CD8-positive, alpha-beta memory T cell (primary cell): Measurements from ENCODE around the gene GNAT2. TPM values are rescaled to one million over a fixed set of nuclear protein-coding genes. Genes with fewer than 3 reads are reported as not detected.

Experiments used
- CTCF ChIA-PET: fragments of 350-600 bp; sonication (Branson Sonifier 250); formaldehyde crosslinking; loops from one replicate; lab custom pipeline; 2021; ENCODE audit warnings: antibody characterized with exemption; lab: Charles Lee
- POLR2A ChIA-PET: fragments of 350-600 bp; sonication (Branson Sonifier 250); formaldehyde crosslinking; loops from one replicate; lab custom pipeline; 2021; ENCODE audit warnings: antibody characterized with exemption; lab: Charles Lee
- DNase-seq, 5 donors: peaks; one replicate each; pipeline versions ENCODE4 v3.0.0 to v3.0.0-alpha.2; 2020 to 2022; ENCODE audit warnings: mixed read lengths in 1 of 5
- H3K27ac ChIP-seq: one replicate; pipeline ENCODE4 v1.7.0; 2013; ENCODE audit warnings: low read depth, mild to moderate bottlenecking, low read length, moderate library complexity
- H3K27me3 ChIP-seq: 2 replicates; pipeline ENCODE4 v1.7.0; 2013; ENCODE audit warnings: low read length, mild to moderate bottlenecking; ENCODE audit not compliant: insufficient read depth, poor library complexity, severe bottlenecking
- H3K36me3 ChIP-seq: 2 replicates; pipeline ENCODE4 v1.7.0; 2013; ENCODE audit warnings: mild to moderate bottlenecking, low read length, moderate library complexity; ENCODE audit not compliant: insufficient read depth
- H3K4me1 ChIP-seq: 2 replicates; pipeline ENCODE4 v1.7.0; 2013; ENCODE audit warnings: mild to moderate bottlenecking, low read length, moderate library complexity; ENCODE audit not compliant: insufficient read depth
- H3K4me3 ChIP-seq: 2 replicates; pipeline ENCODE4 v1.7.0; 2013; ENCODE audit warnings: mild to moderate bottlenecking, low read length
- H3K9me3 ChIP-seq: 2 replicates; pipeline ENCODE4 v1.7.0; 2013; ENCODE audit warnings: mild to moderate bottlenecking, low read length
- H3K27ac Mint-ChIP-seq, 8 donors: one replicate each; pipeline ENCODE4 v1.8.0; 2020 to 2021; ENCODE audit warnings: mixed read lengths in 8 of 8, mild to moderate bottlenecking in 6 of 8, inconsistent platforms in 3 of 8, moderate library complexity in 3 of 8
- H3K27me3 Mint-ChIP-seq, 2 donors: one replicate each; pipeline ENCODE4 v1.8.0; 2020 to 2021; ENCODE audit warnings: mixed read lengths in 2 of 2, mild to moderate bottlenecking in 1 of 2, moderate library complexity in 1 of 2
- H3K36me3 Mint-ChIP-seq, 3 donors: one replicate each; pipeline ENCODE4 v1.8.0; 2020 to 2021; ENCODE audit warnings: mixed read lengths in 3 of 3, inconsistent platforms in 1 of 3, mild to moderate bottlenecking in 1 of 3
- H3K4me1 Mint-ChIP-seq, 3 donors: one replicate each; pipeline ENCODE4 v1.8.0; 2020 to 2021; ENCODE audit warnings: mixed read lengths in 3 of 3, inconsistent platforms in 1 of 3, mild to moderate bottlenecking in 1 of 3
- H3K4me3 Mint-ChIP-seq, 7 donors: one replicate each; pipeline ENCODE4 v1.8.0; 2020 to 2021; ENCODE audit warnings: mixed read lengths in 7 of 7, mild to moderate bottlenecking in 6 of 7, moderate library complexity in 4 of 7, inconsistent platforms in 2 of 7
- H3K9me3 Mint-ChIP-seq, 5 donors: one replicate each; pipeline ENCODE4 v1.8.0; 2020 to 2022; ENCODE audit warnings: mixed read lengths in 5 of 5, mild to moderate bottlenecking in 3 of 5, moderate library complexity in 2 of 5, inconsistent platforms in 1 of 5
- polyA plus RNA-seq: library from polyadenylated mRNA; unstranded; fragments of 300-500 nt; fragmentation: Illumina TruSeq; gene quantifications from one replicate; pipeline ENCODE4 v1.2.3, GENCODE V29; 2021
- total RNA-seq, 2 experiments: library from RNA; stranded (reverse); gene quantifications; one replicate each; pipeline ENCODE4 v1.2.3, GENCODE V29; 2021

The GNAT2 gene
- total and polyA plus RNA-seq, 3 experiments from 2014 or later: 0.53 to 1.5 TPM; not detected in 1

DNA sequence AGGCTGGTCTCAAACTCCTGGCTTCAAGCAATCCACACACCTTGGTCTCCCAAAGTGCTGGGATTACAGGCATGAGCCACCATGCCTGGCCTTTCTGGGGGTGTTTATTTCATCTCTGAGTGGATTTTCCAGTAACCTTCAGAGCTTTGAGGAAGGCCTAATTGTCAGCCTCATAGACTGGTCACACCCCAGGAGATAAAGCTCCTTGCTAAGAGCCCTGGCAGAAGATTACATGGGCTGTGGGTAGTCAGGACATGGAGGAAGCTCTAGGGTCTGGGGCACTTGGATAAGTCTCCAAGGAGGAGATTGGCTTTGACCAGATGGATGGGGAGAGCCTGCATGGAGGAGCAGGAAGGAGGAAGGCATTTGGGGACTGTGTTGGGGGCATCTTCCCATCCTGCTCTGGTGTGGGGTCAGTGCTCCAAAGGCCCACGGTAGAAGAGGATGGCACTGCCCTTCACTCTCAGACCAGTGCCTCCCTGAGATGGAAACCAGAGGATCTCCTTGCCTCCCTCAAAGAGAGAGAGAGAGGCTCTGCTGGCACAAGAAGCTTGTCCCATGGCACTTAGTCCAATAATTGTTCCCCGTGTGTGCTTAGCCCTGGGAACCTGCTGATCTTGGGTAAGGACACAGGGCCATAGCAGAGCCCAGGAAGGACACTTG is 21.8 kb upstream of the GNAT2 start:
- Mint-ChIP-seq H3K4me1 (peaks cover 4 to 12% (median 7%) of the 10 kb centered on the region in 3 donors), H3K4me3 (no peak overlapping the region), H3K36me3 (no peaks in the 10 kb centered on the region), H3K27ac (peak overlapping the region in 1 of 8 donors; percentile 36), H3K27me3 (peaks cover 3 to 6% of the 10 kb centered on the region in 2 donors), H3K9me3 (no peaks in the 10 kb centered on the region)
- H3K4me1 ChIP-seq: peaks cover 4% of the 10 kb centered on the region
- no peaks in the 10 kb centered on the region for H3K27me3 ChIP-seq
- H3K4me3 ChIP-seq: no peak overlapping the region
- no peaks in the 10 kb centered on the region for H3K9me3 ChIP-seq
- ChIA-PET CTCF (interaction anchor here (0.9 to 7.6 kb wide), 18 partner anchors 10 to 342 kb away, joined by 3 to 117 read pairs (median 8); partner anchors contain the start of genes AHCYL1, AMPD2, GNAI3 and GNAT2), POLR2A (interaction anchor here (0.5 to 1.8 kb wide), 3 partner anchors 92 to 214 kb away, joined by 3 to 10 read pairs (median 4); no protein-coding TSS in a partner anchor)
- H3K36me3 ChIP-seq: no peaks in the 10 kb centered on the region
- H3K27ac ChIP-seq: no peak overlapping the region
- DNase-seq: no peak

DNA sequence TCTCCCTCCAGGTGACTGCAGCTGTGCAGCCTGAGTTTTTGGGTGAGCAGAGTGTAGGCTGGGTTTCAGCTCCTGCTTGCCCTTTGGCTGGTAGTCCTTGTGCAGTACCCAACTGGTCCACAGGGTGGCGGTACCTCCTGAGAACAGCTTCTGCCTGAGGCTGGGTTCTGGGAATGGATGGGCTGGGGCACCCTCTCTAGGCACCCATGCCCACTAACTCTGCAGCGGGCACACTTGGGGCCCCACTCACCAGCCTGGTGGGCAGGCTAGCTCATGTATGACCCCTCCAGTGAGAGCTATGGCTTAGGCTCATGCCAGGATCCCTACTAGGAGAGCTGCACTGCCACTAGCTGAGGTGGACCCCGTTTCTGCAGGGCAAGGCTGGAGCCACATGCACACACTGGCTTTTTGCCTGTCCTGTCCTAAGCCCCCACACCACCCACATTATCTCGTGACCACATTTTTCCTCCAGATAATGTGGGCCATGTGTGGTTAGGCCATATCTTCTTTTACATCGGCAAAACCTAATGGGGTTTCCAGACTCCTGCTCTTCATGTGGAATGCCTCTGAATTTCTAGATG is 21.0 kb upstream of the GNAT2 start:
- peaks cover 4% of the 10 kb centered on the region for H3K4me1 ChIP-seq
- peak; percentile 70 to 89 (median 82) for DNase-seq
- CTCF ChIA-PET: interaction anchor here (0.6 to 7.6 kb wide), 37 partner anchors 9 to 465 kb away, joined by 3 to 117 read pairs (median 5); partner anchors contain the start of genes AHCYL1, AMIGO1, AMPD2 and GNAI3
- Mint-ChIP-seq H3K36me3 (no peaks in the 10 kb centered on the region), H3K9me3 (no peaks in the 10 kb centered on the region), H3K27me3 (peaks cover 3 to 6% of the 10 kb centered on the region in 2 donors), H3K4me3 (no peak overlapping the region), H3K4me1 (peaks cover 4 to 12% (median 7%) of the 10 kb centered on the region in 3 donors), H3K27ac (peak overlapping the region in 2 of 8 donors; percentile 3 to 42)
- POLR2A ChIA-PET: interaction anchor here (0.5 to 1.8 kb wide), 5 partner anchors 91 to 213 kb away, joined by 3 to 10 read pairs (median 6); partner anchors contain the start of gene GNAI3
- H3K27me3 ChIP-seq: no peaks in the 10 kb centered on the region
- no peak overlapping the region for H3K4me3 ChIP-seq
- no peak overlapping the region for H3K27ac ChIP-seq
- H3K9me3 ChIP-seq: no peaks in the 10 kb centered on the region
- no peaks in the 10 kb centered on the region for H3K36me3 ChIP-seq

DNA sequence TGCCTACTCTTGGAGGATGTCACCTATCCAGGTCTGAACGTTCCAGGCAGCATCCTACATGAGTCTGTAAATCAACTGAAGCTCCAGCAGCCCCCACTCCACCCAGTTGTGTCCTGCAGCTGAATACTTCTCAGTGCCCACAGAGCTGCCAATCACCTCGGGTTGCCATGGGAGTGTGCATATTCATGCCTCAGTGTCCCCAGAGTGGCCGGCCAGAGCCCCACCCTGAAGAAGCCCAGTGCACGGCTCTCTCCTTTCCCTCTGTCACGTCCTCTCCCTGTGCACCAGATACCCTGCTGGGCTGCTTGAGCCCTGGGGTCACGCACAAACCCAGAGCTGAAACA is 20.4 kb upstream of the GNAT2 start:
- H3K4me1 Mint-ChIP-seq: peaks cover 6 to 13% (median 9%) of the 10 kb centered on the region in 3 donors
- peaks cover 3 to 6% of the 10 kb centered on the region in 2 donors for H3K27me3 Mint-ChIP-seq
- POLR2A ChIA-PET: interaction anchor here (0.8 to 1.8 kb wide), 5 partner anchors 20 to 134 kb away, joined by 3 to 6 read pairs (median 4); partner anchors contain the start of gene GNAI3
- H3K27me3 ChIP-seq: no peaks in the 10 kb centered on the region
- peak in 1 of 5 donors; percentile 39 for DNase-seq
- H3K9me3 Mint-ChIP-seq: no peaks in the 10 kb centered on the region
- CTCF ChIA-PET: interaction anchor here (0.6 to 7.6 kb wide), 40 partner anchors 9 to 466 kb away, joined by 3 to 117 read pairs (median 5); partner anchors contain the start of genes AHCYL1, AMIGO1, AMPD2 and GNAI3
- H3K36me3 Mint-ChIP-seq: no peaks in the 10 kb centered on the region
- H3K9me3 ChIP-seq: no peaks in the 10 kb centered on the region
- H3K27ac ChIP-seq: no peak overlapping the region
- peak overlapping the region in 1 of 8 donors; percentile 42 for H3K27ac Mint-ChIP-seq
- H3K4me1 ChIP-seq: peaks cover 8% of the 10 kb centered on the region
- no peak overlapping the region for H3K4me3 Mint-ChIP-seq
- H3K4me3 ChIP-seq: no peak overlapping the region
- H3K36me3 ChIP-seq: no peaks in the 10 kb centered on the region

DNA sequence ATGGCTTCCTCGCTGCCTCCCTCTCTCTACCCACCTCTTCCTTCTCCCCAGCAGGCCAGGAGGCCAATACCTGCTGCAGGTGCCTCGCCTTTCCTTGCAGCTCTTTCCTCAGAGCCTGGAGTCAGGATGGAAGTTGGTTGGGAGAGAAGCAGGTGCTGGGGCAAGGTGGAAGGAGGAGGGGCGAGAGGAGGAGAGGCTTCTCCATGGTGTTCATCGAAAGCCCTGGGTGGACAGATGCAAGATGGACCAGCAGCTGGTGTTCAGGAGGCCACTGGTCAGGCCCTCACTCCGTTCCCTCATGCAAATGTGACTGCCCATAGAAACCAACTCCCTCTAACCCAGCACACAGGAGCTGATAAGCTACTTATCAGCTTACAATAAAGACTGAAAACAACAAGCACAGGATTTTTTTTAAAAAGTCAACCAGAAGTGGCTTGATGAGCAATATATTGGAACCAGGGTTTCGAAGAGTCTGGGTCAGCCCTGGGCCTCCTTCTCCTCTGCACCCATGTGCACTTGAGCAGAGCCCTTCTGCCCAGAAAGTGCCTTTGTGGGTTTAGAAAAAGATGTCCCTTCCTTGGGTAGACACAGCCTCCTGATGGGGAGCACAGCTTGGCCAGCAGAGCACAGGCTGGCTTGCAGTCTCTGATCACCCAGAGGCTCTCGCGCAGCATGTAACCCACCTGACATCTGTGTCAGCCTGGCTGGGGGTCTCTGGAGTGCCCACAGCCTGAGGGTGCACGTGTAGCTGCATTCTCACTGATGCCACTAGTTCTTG is 19.8 kb upstream of the GNAT2 start:
- DNase-seq: no peak
- Histone ChIP-seq H3K4me3 (no peak overlapping the region), H3K36me3 (no peaks in the 10 kb centered on the region), H3K27me3 (no peaks in the 10 kb centered on the region), H3K27ac (no peak overlapping the region), H3K9me3 (no peaks in the 10 kb centered on the region), H3K4me1 (peaks cover 13% of the 10 kb centered on the region)
- Mint-ChIP-seq H3K9me3 (no peaks in the 10 kb centered on the region), H3K27me3 (peaks cover 3 to 6% of the 10 kb centered on the region in 2 donors), H3K4me3 (no peak overlapping the region), H3K27ac (no peak overlapping the region), H3K4me1 (peaks cover 10 to 19% (median 15%) of the 10 kb centered on the region in 3 donors), H3K36me3 (no peaks in the 10 kb centered on the region)
- POLR2A ChIA-PET: interaction anchor here (0.8 to 1.8 kb wide), 3 partner anchors 19 to 91 kb away, joined by 4 to 6 read pairs (median 4); partner anchors contain the start of gene GNAI3
- CTCF ChIA-PET: interaction anchor here (0.6 to 7.6 kb wide), 38 partner anchors 8 to 699 kb away, joined by 3 to 117 read pairs (median 5); partner anchors contain the start of genes AHCYL1, AMIGO1, AMPD2 and GNAI3

DNA sequence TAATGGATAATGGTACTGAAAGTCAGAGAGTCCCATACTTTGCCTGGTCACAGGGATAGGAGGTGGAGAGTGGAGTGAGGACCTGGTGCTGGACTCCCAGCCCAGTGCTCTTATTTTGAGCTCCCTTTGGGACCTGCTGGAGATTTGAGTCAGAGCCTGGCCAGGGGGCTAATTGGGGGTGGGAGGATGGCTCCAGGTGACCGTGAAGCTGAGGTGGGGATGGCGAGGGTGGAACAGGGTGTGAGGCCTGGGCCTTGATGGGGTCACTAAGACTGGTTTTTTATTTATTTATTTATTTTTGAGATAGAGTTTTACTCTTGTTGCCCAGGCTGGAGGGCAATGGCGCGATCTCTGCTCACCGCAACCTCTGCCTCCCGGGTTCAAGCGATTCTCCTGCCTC is 18.0 kb upstream of the GNAT2 start:
- no peak overlapping the region for H3K27ac ChIP-seq
- H3K27me3 ChIP-seq: no peaks in the 10 kb centered on the region
- H3K36me3 Mint-ChIP-seq: peaks cover 0 to 3% (median 0%) of the 10 kb centered on the region in 3 donors
- ChIA-PET POLR2A (no interaction called here), CTCF (interaction anchor here (0.7 to 7.6 kb wide), 11 partner anchors 11 to 392 kb away, joined by 3 to 90 read pairs (median 4); partner anchors contain the start of genes AHCYL1 and GNAI3)
- peaks cover 10 to 16% (median 12%) of the 10 kb centered on the region in 3 donors for H3K4me1 Mint-ChIP-seq
- peaks cover 9% of the 10 kb centered on the region for H3K4me1 ChIP-seq
- H3K27me3 Mint-ChIP-seq: peaks cover 3 to 6% of the 10 kb centered on the region in 2 donors
- no peaks in the 10 kb centered on the region for H3K9me3 ChIP-seq
- H3K27ac Mint-ChIP-seq: no peak overlapping the region
- DNase-seq: no peak
- H3K36me3 ChIP-seq: no peaks in the 10 kb centered on the region
- no peaks in the 10 kb centered on the region for H3K9me3 Mint-ChIP-seq
- H3K4me3 ChIP-seq: no peak overlapping the region
- no peak overlapping the region for H3K4me3 Mint-ChIP-seq

DNA sequence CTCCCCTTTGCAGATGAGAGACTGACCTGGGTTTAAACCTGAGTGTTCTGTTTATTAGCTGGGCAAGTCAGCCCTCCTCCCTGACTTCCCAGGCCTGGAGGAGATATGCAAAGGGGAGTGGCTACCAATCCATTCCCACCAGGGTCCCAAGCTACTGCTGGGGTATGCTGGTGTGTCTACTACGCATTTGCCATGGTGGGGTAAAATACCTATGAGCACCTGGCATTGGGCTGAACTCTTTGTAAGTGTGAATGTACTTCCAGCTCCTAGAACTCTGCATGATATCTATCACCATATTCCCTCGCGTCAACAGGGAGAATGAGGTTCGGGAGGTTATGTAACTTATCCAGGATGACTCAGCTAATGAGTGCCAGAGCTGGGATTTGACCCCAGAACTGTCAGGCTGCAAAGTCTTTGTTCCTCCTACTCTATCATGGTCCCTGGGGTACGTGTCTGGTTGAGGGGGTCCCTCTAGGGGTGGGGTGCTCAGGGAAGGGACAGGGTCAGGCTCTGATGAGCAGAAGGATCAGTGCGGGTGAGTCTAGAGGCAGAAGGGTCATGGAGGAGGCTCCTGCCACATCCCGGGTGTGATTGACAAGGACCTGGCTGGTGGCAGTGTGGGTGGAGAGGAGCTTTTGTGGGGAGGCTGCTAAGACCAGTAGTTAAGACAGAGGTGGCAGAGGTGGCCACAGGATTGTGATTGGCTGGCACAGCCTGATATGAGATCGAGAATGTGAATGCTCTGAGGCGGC is 17.0 kb upstream of the GNAT2 start:
- POLR2A ChIA-PET: no interaction called here
- H3K9me3 ChIP-seq: no peaks in the 10 kb centered on the region
- peaks cover 0 to 9% (median 0%) of the 10 kb centered on the region in 3 donors for H3K36me3 Mint-ChIP-seq
- CTCF ChIA-PET: interaction anchor here (1.2 to 7.6 kb wide), 10 partner anchors 14 to 393 kb away, joined by 3 to 90 read pairs (median 4); partner anchors contain the start of genes AHCYL1 and GNAI3
- peaks cover 9% of the 10 kb centered on the region for H3K4me1 ChIP-seq
- peaks cover 10 to 16% (median 12%) of the 10 kb centered on the region in 3 donors for H3K4me1 Mint-ChIP-seq
- no peaks in the 10 kb centered on the region for H3K9me3 Mint-ChIP-seq
- H3K27me3 ChIP-seq: no peaks in the 10 kb centered on the region
- no peaks in the 10 kb centered on the region for H3K36me3 ChIP-seq
- no peak overlapping the region for H3K4me3 Mint-ChIP-seq
- H3K4me3 ChIP-seq: no peak overlapping the region
- no peak for DNase-seq
- no peak overlapping the region for H3K27ac ChIP-seq
- peaks cover 3 to 6% of the 10 kb centered on the region in 2 donors for H3K27me3 Mint-ChIP-seq
- no peak overlapping the region for H3K27ac Mint-ChIP-seq

DNA sequence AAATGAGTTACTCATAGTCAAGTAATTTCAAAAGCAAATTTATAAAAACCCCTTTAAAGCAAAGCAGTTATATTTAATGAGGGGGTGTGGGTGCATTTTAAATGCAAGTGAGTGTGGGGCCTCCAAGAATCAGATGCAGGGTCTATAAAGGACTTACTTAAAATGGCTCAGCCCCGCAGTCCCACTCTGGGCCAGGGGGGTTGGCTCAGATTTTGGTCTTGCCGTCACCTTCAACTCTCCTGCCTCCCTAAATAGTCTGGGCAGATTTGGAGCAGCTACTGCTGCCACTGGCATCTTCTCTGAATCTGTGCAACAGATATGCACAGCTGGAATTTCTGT is 16.4 kb upstream of the GNAT2 start:
- POLR2A ChIA-PET: no interaction called here
- peaks cover 0 to 14% (median 0%) of the 10 kb centered on the region in 3 donors for H3K36me3 Mint-ChIP-seq
- DNase-seq: no peak
- no peaks in the 10 kb centered on the region for H3K9me3 ChIP-seq
- H3K9me3 Mint-ChIP-seq: no peaks in the 10 kb centered on the region
- H3K27ac ChIP-seq: no peak overlapping the region
- peaks cover 3 to 6% of the 10 kb centered on the region in 2 donors for H3K27me3 Mint-ChIP-seq
- peaks cover 5% of the 10 kb centered on the region for H3K36me3 ChIP-seq
- no peaks in the 10 kb centered on the region for H3K27me3 ChIP-seq
- peaks cover 10 to 16% (median 12%) of the 10 kb centered on the region in 3 donors for H3K4me1 Mint-ChIP-seq
- peaks cover 9% of the 10 kb centered on the region for H3K4me1 ChIP-seq
- no peak overlapping the region for H3K27ac Mint-ChIP-seq
- H3K4me3 ChIP-seq: no peak overlapping the region
- CTCF ChIA-PET: interaction anchor here (1.5 to 7.6 kb wide), 7 partner anchors 88 to 348 kb away, joined by 3 to 90 read pairs (median 6); partner anchors contain the start of genes AHCYL1 and GNAI3
- no peak overlapping the region for H3K4me3 Mint-ChIP-seq
